TTC549 (cell line): ENCODE data around the gene ZC3H7A.
"Not testable (repeated sequence)": the region's sequence is repeated elsewhere in the genome, so short reads cannot be mapped to it uniquely, and the experiment has no call there.

Experiments
- FAIRE-seq: peaks from 2 replicates; lab custom pipeline; 2012; peaks lifted over from hg19 to GRCh38; lab: Jason Lieb, UNC

Gene ZC3H7A

GRCh38 chr16:11797166-11797956 is at the start of gene ZC3H7A:
TSS of gene ZC3H7A (minus strand) at chr16:11797258. CDS start at chr16:11782354, 14,904 bp downstream.
- no peak for FAIRE-seq

GRCh38 chr16:11844499-11844898 is 47.4 kb upstream of the ZC3H7A start:
- no peak for FAIRE-seq

GRCh38 chr16:11843861-11844260 is 46.8 kb upstream of the ZC3H7A start:
- no peak for FAIRE-seq

GRCh38 chr16:11843206-11843605 is 46.1 kb upstream of the ZC3H7A start:
- no peak for FAIRE-seq

- no peak for FAIRE-seq
These were observed 44.0 kb upstream of the ZC3H7A start for GRCh38 chr16:11841026-11841425.

- no peak for FAIRE-seq
These were observed 39.7 kb upstream of the ZC3H7A start for GRCh38 chr16:11836650-11837244.

GRCh38 chr16:11835891-11836649 is 39.0 kb upstream of the ZC3H7A start:
- no peak for FAIRE-seq

GRCh38 chr16:11835309-11835708 is 38.3 kb upstream of the ZC3H7A start:
- FAIRE-seq, result no peak

- no peak for FAIRE-seq
These were observed 37.1 kb upstream of the ZC3H7A start for GRCh38 chr16:11833951-11834695.

GRCh38 chr16:11828696-11829095 is 31.6 kb upstream of the ZC3H7A start:
- no peak for FAIRE-seq

- not testable (repeated sequence) for FAIRE-seq
These were observed 28.6 kb upstream of the ZC3H7A start for GRCh38 chr16:11825520-11826165.

- FAIRE-seq, result no peak
These were observed 27.3 kb upstream of the ZC3H7A start for GRCh38 chr16:11824362-11824761.

GRCh38 chr16:11823645-11824044 is 26.6 kb upstream of the ZC3H7A start:
- not testable (repeated sequence) for FAIRE-seq

GRCh38 chr16:11819798-11820197 is 22.7 kb upstream of the ZC3H7A start:
- no peak for FAIRE-seq

GRCh38 chr16:11818970-11819369 is 21.9 kb upstream of the ZC3H7A start:
- not testable (repeated sequence) for FAIRE-seq

- no peak for FAIRE-seq
These were observed 19.1 kb upstream of the ZC3H7A start for GRCh38 chr16:11816123-11816522.

- not testable (repeated sequence) for FAIRE-seq
These were observed 17.7 kb upstream of the ZC3H7A start for GRCh38 chr16:11814800-11815199.

GRCh38 chr16:11806721-11807120 is 9.7 kb upstream of the ZC3H7A start:
- no peak for FAIRE-seq

- FAIRE-seq, result no peak
These were observed 8.5 kb upstream of the ZC3H7A start for GRCh38 chr16:11805556-11805955.

GRCh38 chr16:11801481-11802021 is 4.5 kb upstream of the ZC3H7A start:
- FAIRE-seq, result no peak

GRCh38 chr16:11800382-11800718 is 3.3 kb upstream of the ZC3H7A start:
- FAIRE-seq, result no peak
